Fibroblast of lung (primary cell): ENCODE data around the gene CYTH1. TPM values are rescaled to one million over a fixed set of nuclear protein-coding genes. Genes with fewer than 3 reads are reported as not detected.

Experiments
- DNase-seq, 2 donors: peaks; one replicate each; pipeline versions ENCODE4 v3.0.0 to v3.0.0-alpha.2; 2010; ENCODE audit warnings: low read depth in 2 of 2
- H2AFZ ChIP-seq: 2 replicates; pipeline ENCODE4 v1.5.1; 2012; ENCODE audit warnings: low read length, control low read depth, inconsistent platforms
- H3K27ac ChIP-seq: 2 replicates; pipeline ENCODE4 v1.5.1; 2011; ENCODE audit warnings: low read length, control low read depth; ENCODE audit not compliant: insufficient read depth
- H3K27me3 ChIP-seq: 2 replicates; pipeline ENCODE4 v1.5.1; 2011; ENCODE audit warnings: mild to moderate bottlenecking, low read length; ENCODE audit not compliant: control insufficient read depth, insufficient read depth
- H3K36me3 ChIP-seq: 2 replicates; pipeline ENCODE4 v1.5.1; 2011; ENCODE audit warnings: low read length; ENCODE audit not compliant: control insufficient read depth, insufficient read depth
- H3K4me1 ChIP-seq: 2 replicates; pipeline ENCODE4 v1.5.1; 2011; ENCODE audit warnings: low read length; ENCODE audit not compliant: control insufficient read depth, insufficient read depth; ENCODE audit errors: extremely low read depth
- H3K4me2 ChIP-seq: 2 replicates; pipeline ENCODE4 v1.5.1; 2011; ENCODE audit warnings: low read length, control low read depth; ENCODE audit not compliant: insufficient read depth; ENCODE audit errors: extremely low read depth
- H3K4me3 ChIP-seq, 4 experiments: fragments of 200-600 bp in 1 of 4; sonication (generic) in 1 of 4; replicated peaks in 1 of 4; 2 replicates each; pipeline ENCODE4 v1.5.1; 2011 to 2016; ENCODE audit warnings: low read length in 4 of 4, low read depth in 3 of 4, mild to moderate bottlenecking in 3 of 4, control low read depth in 2 of 4, inconsistent platforms in 1 of 4, mixed read lengths in 1 of 4; ENCODE audit not compliant: insufficient read depth in 1 of 4; ENCODE audit errors: control extremely low read depth in 1 of 4
- H3K79me2 ChIP-seq: 2 replicates; pipeline ENCODE4 v1.5.1; 2012; ENCODE audit warnings: mild to moderate bottlenecking, low read length, inconsistent platforms; ENCODE audit not compliant: control insufficient read depth, insufficient read depth
- H3K9ac ChIP-seq: 2 replicates; pipeline ENCODE4 v1.5.1; 2011; ENCODE audit warnings: mild to moderate bottlenecking, low read length, control low read depth; ENCODE audit not compliant: insufficient read depth
- H3K9me3 ChIP-seq: 2 replicates; pipeline ENCODE4 v1.5.1; 2012; ENCODE audit warnings: low read depth, low read length; ENCODE audit not compliant: control insufficient read depth, insufficient read depth
- H4K20me1 ChIP-seq: 2 replicates; pipeline ENCODE4 v1.5.1; 2011; ENCODE audit warnings: low read length; ENCODE audit not compliant: control insufficient read depth, insufficient read depth; ENCODE audit errors: extremely low read depth
- CTCF ChIP-seq, 2 donors: IDR thresholded peaks in 1 of 2; conservative IDR thresholded peaks in 1 of 2; 1 replicate in 1 of 2; 2 replicates in 1 of 2; pipeline ENCODE4 v1.5.1; 2011 to 2012; ENCODE audit warnings: low read length in 2 of 2, control low read depth in 1 of 2, inconsistent platforms in 1 of 2, low read depth in 1 of 2, mild to moderate bottlenecking in 1 of 2
- EZH2 ChIP-seq: IDR thresholded peaks from 2 replicates; pipeline ENCODE4 v1.5.1; 2012; ENCODE audit warnings: low read length, control low read depth, mild to moderate bottlenecking; ENCODE audit errors: missing control alignments
- polyA plus RNA-seq, 2 donors: library from polyadenylated mRNA; depleted of rRNA in 1 of 2; stranded (reverse) in 1 of 2; unstranded in 1 of 2; fragments of >200 nt; gene quantifications; 2 replicates each; pipeline ENCODE4 v1.2.1, GENCODE V29; 2011 to 2012; ENCODE audit warnings: missing spikeins in 1 of 2
- total RNA-seq: library from RNA; depleted of rRNA; stranded (reverse); fragments of >200 nt; gene quantifications from 2 replicates; pipeline ENCODE4 v1.2.1, GENCODE V29; 2014

Gene CYTH1
- total and polyA plus RNA-seq, 2 donors (not counting 1 experiment from before 2014, with no cell fraction given): 8.9 to 9.9 TPM

GRCh38 chr17:78710607-78711006 lies 71.5 kb downstream of the CYTH1 start:
- H3K4me3 ChIP-seq: no peak overlapping the region
- no peak overlapping the region for H3K9ac ChIP-seq
- H3K4me1 ChIP-seq: no peaks in the 10 kb centered on the region
- DNase-seq: no peak
- H4K20me1 ChIP-seq: no peaks in the 10 kb centered on the region
- no peak overlapping the region for H3K27ac ChIP-seq
- H3K27me3 ChIP-seq: no peaks in the 10 kb centered on the region
- H3K79me2 ChIP-seq: peaks cover 3% of the 10 kb centered on the region
- peaks cover 2% of the 10 kb centered on the region for H3K36me3 ChIP-seq
- no peak overlapping the region for H3K4me2 ChIP-seq
- H2AFZ ChIP-seq: no peak overlapping the region
- no peaks in the 10 kb centered on the region for H3K9me3 ChIP-seq
- TF ChIP-seq CTCF (conservative IDR thresholded peaks at IDR 0.05 in 1 of 2, IDR thresholded peaks at IDR 0.05 in 1 of 2; ENCODE audit: low read depth in 1 of 2, low read length in 2 of 2) (no peak), EZH2 (no peak)

GRCh38 chr17:78709751-78710181 lies 72.3 kb downstream of the CYTH1 start:
- Histone ChIP-seq H3K27me3 (no peaks in the 10 kb centered on the region), H3K9me3 (no peaks in the 10 kb centered on the region), H3K4me2 (no peak overlapping the region), H3K36me3 (peaks cover 2% of the 10 kb centered on the region), H3K4me1 (no peaks in the 10 kb centered on the region), H3K79me2 (peaks cover 3% of the 10 kb centered on the region), H3K4me3 (no peak overlapping the region), H2AFZ (no peak overlapping the region), H3K9ac (no peak overlapping the region), H4K20me1 (no peaks in the 10 kb centered on the region), H3K27ac (no peak overlapping the region)
- no peak for TF ChIP-seq CTCF (conservative IDR thresholded peaks at IDR 0.05 in 1 of 2, IDR thresholded peaks at IDR 0.05 in 1 of 2; ENCODE audit: low read depth in 1 of 2, low read length in 2 of 2)
- TF ChIP-seq EZH2: no peak
- no peak for DNase-seq

GRCh38 chr17:78709119-78709681 lies 72.9 kb downstream of the CYTH1 start:
- no peak overlapping the region for H3K4me2 ChIP-seq
- H3K27ac ChIP-seq: no peak overlapping the region
- no peak for DNase-seq
- H2AFZ ChIP-seq: no peak overlapping the region
- H3K27me3 ChIP-seq: no peaks in the 10 kb centered on the region
- peaks cover 2% of the 10 kb centered on the region for H3K36me3 ChIP-seq
- H3K4me3 ChIP-seq: no peak overlapping the region
- no peaks in the 10 kb centered on the region for H3K9me3 ChIP-seq
- TF ChIP-seq EZH2 (no peak), CTCF (conservative IDR thresholded peaks at IDR 0.05 in 1 of 2, IDR thresholded peaks at IDR 0.05 in 1 of 2; ENCODE audit: low read depth in 1 of 2, low read length in 2 of 2) (no peak)
- no peaks in the 10 kb centered on the region for H3K79me2 ChIP-seq
- H3K9ac ChIP-seq: no peak overlapping the region
- no peaks in the 10 kb centered on the region for H3K4me1 ChIP-seq
- H4K20me1 ChIP-seq: no peaks in the 10 kb centered on the region
